ENCODE results near the gene UBQLN4. TPM values are rescaled to one million over a fixed set of nuclear protein-coding genes. Genes with fewer than 3 reads are reported as not detected.

UBQLN4 gene
- total RNA-seq, 2 donors from 2014 or later: 27.0 to 43.6 TPM

DNA sequence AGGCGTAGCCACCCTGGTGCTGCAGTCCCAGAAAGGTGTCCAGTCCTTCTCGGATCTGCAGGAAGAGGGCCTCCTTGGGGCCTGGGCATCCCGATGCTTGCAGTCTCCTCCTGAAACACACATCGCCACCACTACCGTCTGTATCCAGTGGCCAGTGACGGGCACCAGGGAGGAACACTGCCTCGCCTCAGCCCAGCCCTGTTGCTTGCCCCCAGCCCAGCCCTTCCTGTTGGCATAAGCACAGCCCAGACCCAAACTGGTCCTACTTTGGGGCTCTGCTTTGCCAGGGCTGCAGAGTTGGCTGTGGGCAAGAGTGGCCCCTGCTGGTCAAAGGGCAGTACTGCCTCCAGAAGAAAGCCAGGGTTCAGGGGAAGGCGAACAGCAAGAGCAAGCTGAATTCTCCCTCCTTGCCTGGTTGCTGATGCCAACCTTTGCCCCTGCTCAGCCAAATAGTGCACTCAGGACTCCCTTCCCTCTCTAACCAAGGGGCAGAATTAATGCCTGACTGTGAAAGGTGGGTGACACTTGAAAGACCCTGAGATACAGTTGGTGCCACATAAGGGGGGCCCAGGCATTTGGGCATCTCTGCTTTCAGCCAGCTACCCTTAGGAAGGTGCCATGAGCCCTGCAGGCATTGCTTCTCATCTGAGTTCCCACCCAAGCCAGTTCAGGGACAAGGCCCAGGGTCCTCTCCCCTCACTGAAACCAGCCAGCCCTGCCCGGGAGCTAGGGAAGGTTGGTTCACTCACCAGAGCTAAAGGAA is 64.2 kb downstream of the UBQLN4 start:
- Histone ChIP-seq H3K27ac (no peak overlapping the region), H3K27me3 (replicated peaks; ENCODE audit: insufficient read depth) (no peaks in the 10 kb centered on the region), H3K9me3 (no peaks in the 10 kb centered on the region), H3K4me1 (replicated peaks) (no peaks in the 10 kb centered on the region), H3K36me3 (no peaks in the 10 kb centered on the region), H3K4me3 (peak overlapping the region; percentile 10 to 12)
- TF ChIP-seq POLR2AphosphoS5 (IDR thresholded peaks at IDR 0.05) (peak; percentile 67), POLR2A (IDR thresholded peaks at IDR 0.05) (no peak)
- TF ChIP-seq, protein P1, sequence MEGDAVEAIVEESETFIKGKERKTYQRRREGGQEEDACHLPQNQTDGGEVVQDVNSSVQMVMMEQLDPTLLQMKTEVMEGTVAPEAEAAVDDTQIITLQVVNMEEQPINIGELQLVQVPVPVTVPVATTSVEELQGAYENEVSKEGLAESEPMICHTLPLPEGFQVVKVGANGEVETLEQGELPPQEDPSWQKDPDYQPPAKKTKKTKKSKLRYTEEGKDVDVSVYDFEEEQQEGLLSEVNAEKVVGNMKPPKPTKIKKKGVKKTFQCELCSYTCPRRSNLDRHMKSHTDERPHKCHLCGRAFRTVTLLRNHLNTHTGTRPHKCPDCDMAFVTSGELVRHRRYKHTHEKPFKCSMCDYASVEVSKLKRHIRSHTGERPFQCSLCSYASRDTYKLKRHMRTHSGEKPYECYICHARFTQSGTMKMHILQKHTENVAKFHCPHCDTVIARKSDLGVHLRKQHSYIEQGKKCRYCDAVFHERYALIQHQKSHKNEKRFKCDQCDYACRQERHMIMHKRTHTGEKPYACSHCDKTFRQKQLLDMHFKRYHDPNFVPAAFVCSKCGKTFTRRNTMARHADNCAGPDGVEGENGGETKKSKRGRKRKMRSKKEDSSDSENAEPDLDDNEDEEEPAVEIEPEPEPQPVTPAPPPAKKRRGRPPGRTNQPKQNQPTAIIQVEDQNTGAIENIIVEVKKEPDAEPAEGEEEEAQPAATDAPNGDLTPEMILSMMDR (IDR thresholded peaks at IDR 0.05): peak; percentile 92 to 98 (median 94)
- peak; percentile 43 for DNase-seq (ENCODE audit: low spot score)
- intact Hi-C loops (cut with DNase I): loop anchor here (2.0 kb wide), 1 partner anchor 51 kb away; no protein-coding TSS in a partner anchor
- WGBS: 23% methylated on average over 9 of the region's 9 CpGs

Other genes starting within 250 kb of the UBQLN4 start
- gene GON4L, start 196.6 kb downstream of the UBQLN4 start, total RNA-seq: 10 to 100 TPM; 24.9 to 57.4 TPM
- 10 to 100 TPM in 1 of 2 donors, 1 to 10 TPM in 1; 3.6 to 28.0 TPM for gene SYT11, start 194.2 kb downstream of the UBQLN4 start, total RNA-seq
- gene RIT1, start 142.4 kb downstream of the UBQLN4 start, total RNA-seq: 10 to 100 TPM; 20.8 to 21.8 TPM
- gene KHDC4, start 119.4 kb downstream of the UBQLN4 start, total RNA-seq: 10 to 100 TPM; 49.8 to 66.1 TPM
- gene RXFP4, start 112.2 kb downstream of the UBQLN4 start, total RNA-seq: not detected
- 10 to 100 TPM; 35.8 to 66.2 TPM for gene ARHGEF2, start 75.3 kb downstream of the UBQLN4 start, total RNA-seq
- 100 to 1,000 TPM; 201 to 229 TPM for gene SSR2, start 32.8 kb downstream of the UBQLN4 start, total RNA-seq
- 10 to 100 TPM; 48.0 to 91.4 TPM for gene LAMTOR2, start 984 bp upstream of the UBQLN4 start, total RNA-seq
- 100 to 1,000 TPM in 1 of 2 donors, 10 to 100 TPM in 1; 33.5 to 100 TPM for gene RAB25, start 7.4 kb upstream of the UBQLN4 start, total RNA-seq
- gene MEX3A, start 28.7 kb upstream of the UBQLN4 start, total RNA-seq: 1 to 10 TPM; 3.3 to 5.7 TPM
- gene LMNA, start 60.9 kb upstream of the UBQLN4 start, total RNA-seq: 100 to 1,000 TPM; 227 to 265 TPM
- 10 to 100 TPM; 22.9 to 44.9 TPM for gene SEMA4A, start 99.8 kb upstream of the UBQLN4 start, total RNA-seq
- gene SLC25A44, start 140.3 kb upstream of the UBQLN4 start, total RNA-seq: 10 to 100 TPM; 14.2 to 16.5 TPM
- gene PMF1, start 159.2 kb upstream of the UBQLN4 start, total RNA-seq: 100 to 1,000 TPM in 1 of 2 donors, 10 to 100 TPM in 1; 64.6 to 125 TPM
- 1 to 10 TPM; 1.8 to 5.7 TPM for gene BGLAP, start 188.4 kb upstream of the UBQLN4 start, total RNA-seq
- gene PAQR6, start 194.3 kb upstream of the UBQLN4 start, total RNA-seq: 1 to 10 TPM; 2.8 to 8.6 TPM
- gene SMG5, start 229.0 kb upstream of the UBQLN4 start, total RNA-seq: 100 to 1,000 TPM in 1 of 2 donors, 10 to 100 TPM in 1; 49.1 to 113 TPM
- gene TMEM79, start 230.5 kb upstream of the UBQLN4 start, total RNA-seq: 10 to 100 TPM; 20.7 to 34.3 TPM
- gene GLMP, start 241.9 kb upstream of the UBQLN4 start, total RNA-seq: 100 to 1,000 TPM in 1 of 2 donors, 10 to 100 TPM in 1; 91.7 to 132 TPM
- gene VHLL, start 245.5 kb upstream of the UBQLN4 start, total RNA-seq: 1 to 10 TPM in 1 of 2 donors, not detected in 1; 1.1 TPM